K562 (cell line): ENCODE data around the gene HSD17B8. TPM values are rescaled to one million over a fixed set of nuclear protein-coding genes. Genes with fewer than 3 reads are reported as not detected.

ENCODE experiments used
- CREB3 ChIP-seq: fragments of 450-650 bp; conservative IDR thresholded peaks from 2 replicates; pipeline ENCODE4 v1.6.1; 2016; ENCODE audit warnings: missing genetic modification characterization, low read depth, mild to moderate bottlenecking, missing compliant biosample characterization, moderate library complexity
- CTCFL ChIP-seq: IDR thresholded peaks from 2 replicates; pipeline ENCODE4 v1.6.1; 2011; ENCODE audit warnings: borderline replicate concordance, low read depth, mild to moderate bottlenecking, moderate library complexity, low read length; ENCODE audit not compliant: insufficient read depth, poor library complexity, severe bottlenecking
- DLX4 ChIP-seq: fragments of 250-450 bp; sonication (Bioruptor Pico); IDR thresholded peaks from 2 replicates; pipeline ENCODE4 v1.6.1; 2021; ENCODE audit warnings: mild to moderate bottlenecking
- E2F1 ChIP-seq: sonication (generic); formaldehyde crosslinking; IDR thresholded peaks from 2 replicates; pipeline ENCODE4 v1.8.1; 2023; ENCODE audit warnings: mild to moderate bottlenecking, missing genetic modification reagents, moderate library complexity
- ELK3 ChIP-seq: fragments of 450-650 bp; formaldehyde crosslinking; IDR thresholded peaks from 2 replicates; pipeline ENCODE4 v1.4.0; 2020; ENCODE audit warnings: mild to moderate bottlenecking
- EP300 ChIP-seq: IDR thresholded peaks from 2 replicates; pipeline ENCODE4 v1.6.1; 2012; ENCODE audit warnings: low read length, improper control_type of control experiment
- FOXK2 ChIP-seq, 2 experiments: fragments of 450-650 bp; IDR thresholded peaks in 1 of 2; conservative IDR thresholded peaks in 1 of 2; 2 replicates each; pipeline ENCODE4 v1.6.1; 2016; ENCODE audit warnings: low read depth in 2 of 2, mild to moderate bottlenecking in 1 of 2
- HNRNPLL ChIP-seq: fragments of 200-400 bp; formaldehyde crosslinking; IDR thresholded peaks from 2 replicates; pipeline ENCODE4 v1.6.1; 2017; ENCODE audit warnings: low read length, low read depth, mild to moderate bottlenecking; ENCODE audit not compliant: poor library complexity, severe bottlenecking
- ID3 ChIP-seq, 2 experiments: fragments of 250-450 bp in 1 of 2; fragments of 450-650 bp in 1 of 2; sonication (Bioruptor Pico) in 1 of 2; IDR thresholded peaks; 2 replicates each; pipeline versions ENCODE4 v1.6.1 to v1.8.0; 2016 to 2021; ENCODE audit warnings: mild to moderate bottlenecking in 2 of 2, moderate library complexity in 2 of 2, missing compliant biosample characterization in 1 of 2, missing genetic modification characterization in 1 of 2
- KLF16 ChIP-seq: IDR thresholded peaks from 2 replicates; pipeline ENCODE4 v1.6.1; 2016; ENCODE audit warnings: antibody characterized with exemption
- MTA1 ChIP-seq: fragments of 450-650 bp; IDR thresholded peaks from 2 replicates; pipeline ENCODE4 v1.6.1; 2017; ENCODE audit warnings: borderline replicate concordance
- NFIX ChIP-seq: fragments of 250-450 bp; sonication (Bioruptor Pico); IDR thresholded peaks from 2 replicates; pipeline ENCODE4 v1.4.0; 2020; ENCODE audit warnings: low read depth, mild to moderate bottlenecking, moderate library complexity
- RAD21 ChIP-seq, 2 experiments: fragments of 250-450 bp in 1 of 2; fragments of 450-650 bp in 1 of 2; sonication (Bioruptor Pico) in 1 of 2; formaldehyde crosslinking in 1 of 2; IDR thresholded peaks in 1 of 2; conservative IDR thresholded peaks in 1 of 2; 2 replicates each; pipeline versions ENCODE4 v1.4.0 to v1.8.0; 2020 to 2022; ENCODE audit warnings: mild to moderate bottlenecking in 2 of 2, moderate library complexity in 1 of 2
- SMAD3 ChIP-seq: fragments of 450-650 bp; formaldehyde crosslinking; conservative IDR thresholded peaks from 2 replicates; pipeline ENCODE4 v1.4.0; 2020; ENCODE audit warnings: mild to moderate bottlenecking
- TSC22D4 ChIP-seq: fragments of 450-650 bp; IDR thresholded peaks from 2 replicates; pipeline ENCODE4 v1.6.1; 2016; ENCODE audit warnings: missing genetic modification characterization, missing biosample characterization, control low read depth
- ZBTB7A ChIP-seq: IDR thresholded peaks from 2 replicates; pipeline ENCODE4 v1.6.1; 2011; ENCODE audit warnings: low read depth, mild to moderate bottlenecking, low read length, moderate library complexity, borderline replicate concordance; ENCODE audit not compliant: control insufficient read depth
- ZNF239 ChIP-seq: fragments of 250-450 bp; sonication (Bioruptor Pico); IDR thresholded peaks from 2 replicates; pipeline ENCODE4 v1.4.0; 2020; ENCODE audit warnings: mild to moderate bottlenecking
- ZSCAN32 ChIP-seq: fragments of 450-650 bp; formaldehyde crosslinking; IDR thresholded peaks from 2 replicates; pipeline ENCODE4 v1.4.0; 2020; ENCODE audit warnings: mild to moderate bottlenecking, moderate library complexity
- polyA plus RNA-seq, 8 experiments: library from polyadenylated mRNA; depleted of rRNA in 4 of 8; stranded (reverse) in 5 of 8; unstranded in 3 of 8; fragments of >200 nt; fragmentation: Nextera tagmentation in 2 of 8; fragmentation: Illumina TruSeq in 1 of 8; extraction: Ambion mirVana in 2 of 8; extraction: Trizol in 1 of 8; gene quantifications; 2 replicates each; pipeline versions ENCODE4 v1.2.1 to v1.2.3, GENCODE V29; 2011 to 2014; ENCODE audit warnings: inconsistent platforms in 1 of 8, missing spikeins in 1 of 8
- total RNA-seq, 7 experiments: library from RNA; depleted of rRNA in 6 of 7; stranded (reverse); fragments of >200 nt in 6 of 7; fragmentation: Illumina TruSeq in 2 of 7; extraction: Trizol in 2 of 7; gene quantifications; 2 replicates each; pipeline versions ENCODE4 v1.2.1 to v1.2.3, GENCODE V29; 2011 to 2021; ENCODE audit warnings: low replicate concordance in 1 of 7

HSD17B8 gene
- total and polyA plus RNA-seq, 9 of the 15 experiments (the other 6 are each of a cell fraction or from before 2014, with no cell fraction given), result 3.7 to 35.2 (median 14.2) TPM

GRCh38 chr6:33200219-33201146 is 4.0 kb upstream of the HSD17B8 start, which contains the start of the genes RXRB and SLC39A7 (continued):
- TF ChIP-seq DLX4 (CRISPR knock-in tag) (no peak), TSC22D4 (tag) (no peak), CTCFL (no peak), NFIX (CRISPR knock-in tag) (no peak), SMAD3 (CRISPR knock-in tag) (peak; percentile 68; the same call in 1 of the 2 replicates), HNRNPLL (peak; percentile 13), CREB3 (tag) (peak; percentile 53; the same call in 1 of the 2 replicates), KLF16 (no peak), E2F1 (peak; percentile 95), ZNF239 (CRISPR knock-in tag) (no peak), ZBTB7A (peak; percentile 68; the same call in 1 of the 2 replicates), ID3 (CRISPR knock-in tag; IDR thresholded peaks at IDR 0.05) (no peak), ID3 (tag; IDR thresholded peaks at IDR 0.05) (no peak; the same call in none of the 2 replicates), EP300 (no peak), ELK3 (CRISPR knock-in tag) (0 out of 2 replicates have a peak, but pooled peaks have one; percentile 34), RAD21 (CRISPR knock-in tag; conservative IDR thresholded peaks at IDR 0.05 in 1 of 2, IDR thresholded peaks at IDR 0.05 in 1 of 2) (no peak; a peak in 1 of 4 replicates), FOXK2 (conservative IDR thresholded peaks at IDR 0.05 in 1 of 2, IDR thresholded peaks at IDR 0.05 in 1 of 2; ENCODE audit: low read depth in 2 of 2) (peak in 1 of 2 experiments; percentile 5; a peak in 2 of 4 replicates), ZSCAN32 (CRISPR knock-in tag) (peak; percentile 73; the same call in 1 of the 2 replicates), MTA1 (peak; percentile 92)
